ENCODE data around the gene FGF14. TPM values are rescaled to one million over a fixed set of nuclear protein-coding genes. Genes with fewer than 3 reads are reported as not detected.

The FGF14 gene
- total RNA-seq, 1 experiment from 2014 or later, result 0.22 TPM

- Histone ChIP-seq H3K79me2 (ENCODE audit: insufficient read depth, low read length) (no peaks in the 10 kb centered on the region), H4K5ac (ENCODE audit: insufficient read length, low read depth, low read length) (no peak overlapping the region), H2BK5ac (ENCODE audit: insufficient read length, low read length) (no peak overlapping the region), H2BK20ac (ENCODE audit: low read depth, low read length, poor library complexity, severe bottlenecking) (no peak overlapping the region), H3K27ac (ENCODE audit: insufficient read length, low read depth, low read length) (no peak overlapping the region), H3K9ac (ENCODE audit: extremely low read depth, insufficient read length, low read length) (no peak overlapping the region), H3T11ph (ENCODE audit: low read length) (no peak overlapping the region), H3K4me1 (ENCODE audit: insufficient read depth, low read length) (no peaks in the 10 kb centered on the region), H3K23ac (ENCODE audit: insufficient read length, low read depth, low read length) (no peak overlapping the region), H2BK12ac (ENCODE audit: insufficient read length, low read depth, low read length) (no peak overlapping the region), H4K91ac (ENCODE audit: insufficient read length, low read depth, low read length) (no peak overlapping the region), H2AK5ac (ENCODE audit: insufficient read length, low read length) (no peak overlapping the region), H4K20me1 (ENCODE audit: control insufficient read depth, insufficient read depth, insufficient read length) (no peaks in the 10 kb centered on the region), H3K18ac (ENCODE audit: insufficient read length, low read depth, low read length) (no peak overlapping the region), H3K9me3 (ENCODE audit: control insufficient read depth, low read depth, low read length) (no peaks in the 10 kb centered on the region), H2AFZ (ENCODE audit: low read length) (no peak overlapping the region), H3K27me3 (ENCODE audit: insufficient read depth, low read length) (no peaks in the 10 kb centered on the region), H3K56ac (ENCODE audit: insufficient read length, low read depth, low read length) (no peak overlapping the region), H3K4ac (ENCODE audit: low read depth, low read length) (no peak overlapping the region), H2BK15ac (ENCODE audit: low read depth, low read length) (no peak overlapping the region), H3K23me2 (ENCODE audit: insufficient read length, low read depth, low read length, poor library complexity, severe bottlenecking) (no peaks in the 10 kb centered on the region), H3K14ac (ENCODE audit: insufficient read depth, low read length) (no peak overlapping the region), H2BK120ac (ENCODE audit: low read depth, low read length, poor library complexity, severe bottlenecking) (no peak overlapping the region), H3K79me1 (ENCODE audit: insufficient read depth, low read depth, low read length, poor library complexity, severe bottlenecking) (no peaks in the 10 kb centered on the region), H4K8ac (replicated peaks; ENCODE audit: insufficient read length, low read depth, low read length) (no peak overlapping the region), H3K4me2 (ENCODE audit: insufficient read depth, insufficient read length, low read length) (no peak overlapping the region)
- Mint-ChIP-seq H3K9me3 (no peaks in the 10 kb centered on the region), H3K27ac (no peak overlapping the region), H3K27me3 (ENCODE audit: low read depth) (no peaks in the 10 kb centered on the region; the same call in 1 of the 2 replicates), H3K36me3 (ENCODE audit: insufficient read depth in 1 of 3, low read depth in 3 of 3) (no peaks in the 10 kb centered on the region), H3K4me1 (peaks cover 5 to 6% of the 10 kb centered on the region in 2 experiments; a peak in 2 of 4 replicates), H3K4me3 (no peak overlapping the region)
- WGBS (ENCODE audit: extremely low coverage, insufficient read length, low lambda C conversion rate), result no CpG with 5 or more reads among the region's 4 CpGs
- DNase-seq, result no peak
- no peak for TF ChIP-seq CTCF (conservative IDR thresholded peaks at IDR 0.05)
Measured at GRCh38 chr13:102277286-102277685, 124.6 kb downstream of the FGF14 start.

Data from H9 (cell line).